ENCODE results near the gene CASP4. TPM values are rescaled to one million over a fixed set of nuclear protein-coding genes. Genes with fewer than 3 reads are reported as not detected.

The CASP4 gene
- total and polyA plus RNA-seq, 7 donors = 20.8 to 64.6 (median 51.8) TPM

GRCh38 chr11:104912102-104912501 is 56.3 kb downstream of the CASP4 start:
- intact Hi-C loops (cut with DNase I) = no loop called here
- H3K27me3 ChIP-seq = no peaks in the 10 kb centered on the region
- no peak overlapping the region for H3K4me3 ChIP-seq
- peaks cover 0 to 14% (median 7%) of the 10 kb centered on the region in 4 donors for H3K4me1 ChIP-seq
- no peak for TF ChIP-seq POLR2AphosphoS5 (IDR thresholded peaks at IDR 0.05)
- TF ChIP-seq EP300 (IDR thresholded peaks at IDR 0.05) = no peak
- no peak for TF ChIP-seq CTCF (IDR thresholded peaks at IDR 0.05)
- TF ChIP-seq POLR2A (IDR thresholded peaks at IDR 0.05) = no peak
- no peaks in the 10 kb centered on the region for H3K9me3 ChIP-seq
- no peaks in the 10 kb centered on the region for H3K36me3 ChIP-seq
- WGBS, 2 donors = 93 to 94% methylated on average over 3 of the region's 3 CpGs
- no peak for DNase-seq
- H3K27ac ChIP-seq = no peak overlapping the region

GRCh38 chr11:104908186-104908531 is 60.2 kb downstream of the CASP4 start:
- Histone ChIP-seq H3K27ac (no peak overlapping the region), H3K9me3 (no peaks in the 10 kb centered on the region), H3K4me3 (no peak overlapping the region), H3K36me3 (no peaks in the 10 kb centered on the region), H3K27me3 (no peaks in the 10 kb centered on the region), H3K4me1 (no peaks in the 10 kb centered on the region)
- TF ChIP-seq POLR2A (IDR thresholded peaks at IDR 0.05) = no peak
- TF ChIP-seq CTCF (IDR thresholded peaks at IDR 0.05) = no peak
- TF ChIP-seq POLR2AphosphoS5 (IDR thresholded peaks at IDR 0.05) = no peak
- TF ChIP-seq EP300 (IDR thresholded peaks at IDR 0.05) = no peak
- intact Hi-C loops (cut with DNase I) = no loop called here
- DNase-seq = no peak
- 86 to 88% methylated on average over 3 of the region's 3 CpGs for WGBS, 2 donors

GRCh38 chr11:104907521-104908185 is 60.7 kb downstream of the CASP4 start:
- TF ChIP-seq EP300 (IDR thresholded peaks at IDR 0.05) (no peak), POLR2A (IDR thresholded peaks at IDR 0.05) (no peak), POLR2AphosphoS5 (IDR thresholded peaks at IDR 0.05) (no peak), CTCF (IDR thresholded peaks at IDR 0.05) (no peak)
- intact Hi-C loops (cut with DNase I) = no loop called here
- no peak for DNase-seq
- WGBS, 2 donors = 79% methylated on average over 7 of the region's 7 CpGs
- H3K9me3 ChIP-seq = no peaks in the 10 kb centered on the region
- H3K4me3 ChIP-seq = no peak overlapping the region
- no peak overlapping the region for H3K27ac ChIP-seq
- H3K36me3 ChIP-seq = no peaks in the 10 kb centered on the region
- H3K27me3 ChIP-seq = no peaks in the 10 kb centered on the region
- no peaks in the 10 kb centered on the region for H3K4me1 ChIP-seq

GRCh38 chr11:104905271-104905670 is 63.1 kb downstream of the CASP4 start:
- Histone ChIP-seq H3K27me3 (no peaks in the 10 kb centered on the region), H3K4me1 (no peaks in the 10 kb centered on the region), H3K9me3 (no peaks in the 10 kb centered on the region), H3K4me3 (no peak overlapping the region), H3K36me3 (no peaks in the 10 kb centered on the region), H3K27ac (no peak overlapping the region)
- WGBS, 2 donors = 87 to 96% methylated on average over 4 of the region's 4 CpGs
- no peak for TF ChIP-seq EP300 (IDR thresholded peaks at IDR 0.05)
- TF ChIP-seq POLR2A (IDR thresholded peaks at IDR 0.05) = no peak
- TF ChIP-seq POLR2AphosphoS5 (IDR thresholded peaks at IDR 0.05) = no peak
- TF ChIP-seq CTCF (IDR thresholded peaks at IDR 0.05) = no peak
- DNase-seq = no peak
- intact Hi-C loops (cut with DNase I) = no loop called here

GRCh38 chr11:104899226-104899625 is 69.1 kb downstream of the CASP4 start:
- H3K4me1 ChIP-seq = peaks cover 0 to 32% (median 23%) of the 10 kb centered on the region in 4 donors
- peak overlapping the region; percentile 58 to 71 (median 66) for H3K27ac ChIP-seq
- no peak overlapping the region for H3K4me3 ChIP-seq
- TF ChIP-seq EP300 (IDR thresholded peaks at IDR 0.05) (no peak), CTCF (IDR thresholded peaks at IDR 0.05) (no peak), POLR2AphosphoS5 (IDR thresholded peaks at IDR 0.05) (no peak), POLR2A (IDR thresholded peaks at IDR 0.05) (no peak)
- no peaks in the 10 kb centered on the region for H3K27me3 ChIP-seq
- no peaks in the 10 kb centered on the region for H3K9me3 ChIP-seq
- intact Hi-C loops (cut with DNase I) = no loop called here
- H3K36me3 ChIP-seq = no peaks in the 10 kb centered on the region
- DNase-seq = no peak
